HCT116 (cell line): ENCODE measurements around the gene TCF20.
A peak's percentile ranks its signal among the peaks of the same experiment; 100 is the strongest.

Experiments
- CEBPB ChIP-seq: IDR thresholded peaks from 2 replicates; pipeline ENCODE4 v1.6.1; 2012; ENCODE audit warnings: low read depth
- CTCF ChIP-seq, 3 experiments: fragments of 200-600 bp in 1 of 3; sonication (generic) in 1 of 3; IDR thresholded peaks in 2 of 3; conservative IDR thresholded peaks in 1 of 3; 2 replicates each; pipeline ENCODE4 v1.5.1; 2012 to 2017; ENCODE audit warnings: low read depth in 2 of 3, low read length in 2 of 3, antibody characterized with exemption in 1 of 3, borderline replicate concordance in 1 of 3, control low read depth in 1 of 3, mild to moderate bottlenecking in 1 of 3, mixed read lengths in 1 of 3, mixed run types in 1 of 3, moderate library complexity in 1 of 3; ENCODE audit not compliant: insufficient read depth in 1 of 3
- EZH2 ChIP-seq: fragments of 200-600 bp; sonication (generic); IDR thresholded peaks from 2 replicates; pipeline ENCODE4 v1.6.1; 2017; ENCODE audit warnings: antibody characterized with exemption, mixed run types
- JUND ChIP-seq: IDR thresholded peaks from 2 replicates; pipeline ENCODE4 v1.6.1; 2012
- POLR2A ChIP-seq: IDR thresholded peaks from 2 replicates; pipeline ENCODE4 v1.7.0; 2011; ENCODE audit warnings: borderline replicate concordance; ENCODE audit not compliant: insufficient read depth, insufficient read length; ENCODE audit errors: extremely low read depth
- REST ChIP-seq: IDR thresholded peaks from 2 replicates; pipeline ENCODE4 v1.6.1; 2012; ENCODE audit warnings: low read depth
- SIN3A ChIP-seq: IDR thresholded peaks from 2 replicates; pipeline ENCODE4 v1.6.1; 2012; ENCODE audit warnings: low read depth
- YY1 ChIP-seq: IDR thresholded peaks from 2 replicates; pipeline ENCODE4 v1.6.1; 2011; ENCODE audit warnings: low read length, low read depth, moderate library complexity, mild to moderate bottlenecking; ENCODE audit not compliant: insufficient replicate concordance; ENCODE audit errors: extremely low read depth
- ZBTB33 ChIP-seq: IDR thresholded peaks from 2 replicates; pipeline ENCODE4 v1.6.1; 2011; ENCODE audit warnings: mild to moderate bottlenecking, low read length, moderate library complexity; ENCODE audit not compliant: insufficient replicate concordance; ENCODE audit errors: extremely low read depth
- ZFX ChIP-seq: fragments of 450-650 bp; IDR thresholded peaks from 2 replicates; pipeline ENCODE4 v1.6.1; 2017

GRCh38 chr22:42270176-42270509 lies 310 bp downstream of the TCF20 start:
- peak; percentile 41 for TF ChIP-seq POLR2A
- TF ChIP-seq EZH2, result no peak
- TF ChIP-seq CTCF (IDR thresholded peaks at IDR 0.05 in 2 of 3, conservative IDR thresholded peaks at IDR 0.05 in 1 of 3; ENCODE audit: borderline replicate concordance in 1 of 3, insufficient read depth in 1 of 3, low read depth in 2 of 3, low read length in 2 of 3), result no peak
- TF ChIP-seq JUND, result no peak
- no peak for TF ChIP-seq YY1
- no peak for TF ChIP-seq ZBTB33
- TF ChIP-seq ZFX, result peak; percentile 84
- no peak for TF ChIP-seq REST
- no peak for TF ChIP-seq CEBPB
- no peak for TF ChIP-seq SIN3A
